Activated CD4-positive, alpha-beta T cell treated with anti-CD3 and anti-CD28 coated beads, Interleukin-2, amount 10 ng/mL, durations not matched to agents 7 days and 5 days (primary cell): Measurements from ENCODE around the gene MYO7B. TPM values are rescaled to one million over a fixed set of nuclear protein-coding genes. Genes with fewer than 3 reads are reported as not detected.
"Not testable (repeated sequence)": the region's sequence is repeated elsewhere in the genome, so short reads cannot be mapped to it uniquely, and the experiment has no call there.

Experiments
- CTCF ChIA-PET: fragments of 350-600 bp; sonication (Branson Sonifier 250); formaldehyde crosslinking; loops from one replicate; lab custom pipeline; 2021; ENCODE audit warnings: antibody characterized with exemption; lab: Charles Lee
- POLR2A ChIA-PET: fragments of 350-600 bp; sonication (Branson Sonifier 250); formaldehyde crosslinking; loops from one replicate; lab custom pipeline; 2021; ENCODE audit warnings: antibody characterized with exemption; lab: Charles Lee
- DNase-seq: peaks from one replicate; pipeline ENCODE4 v3.0.0-alpha.2; 2020
- H3K27ac Mint-ChIP-seq: one replicate; pipeline ENCODE4 v1.8.0; 2021; ENCODE audit warnings: mild to moderate bottlenecking, moderate library complexity, mixed read lengths
- H3K27me3 Mint-ChIP-seq: one replicate; pipeline ENCODE4 v1.8.0; 2021; ENCODE audit warnings: mixed read lengths
- H3K36me3 Mint-ChIP-seq: one replicate; pipeline ENCODE4 v1.8.0; 2021; ENCODE audit warnings: low read depth, mixed read lengths
- H3K4me1 Mint-ChIP-seq: one replicate; pipeline ENCODE4 v1.8.0; 2021; ENCODE audit warnings: mixed read lengths
- H3K4me3 Mint-ChIP-seq: one replicate; pipeline ENCODE4 v1.8.0; 2021; ENCODE audit warnings: mild to moderate bottlenecking, moderate library complexity, mixed read lengths
- H3K9me3 Mint-ChIP-seq: one replicate; pipeline ENCODE4 v1.8.0; 2021; ENCODE audit warnings: mixed read lengths
- total RNA-seq, 2 experiments: library from RNA; stranded (reverse); gene quantifications; one replicate each; pipeline ENCODE4 v1.2.3, GENCODE V29; 2021

The MYO7B gene
- total RNA-seq, 2 experiments from 2014 or later = 0.60 to 0.69 TPM

- Mint-ChIP-seq H3K9me3 (no peaks in the 10 kb centered on the region), H3K4me1 (peaks cover 59% of the 10 kb centered on the region), H3K27ac (no peak overlapping the region), H3K4me3 (no peak overlapping the region), H3K36me3 (peaks cover 58% of the 10 kb centered on the region), H3K27me3 (no peaks in the 10 kb centered on the region)
- ChIA-PET CTCF (interaction anchor here (1.3 kb wide), 1 partner anchor 15 kb away, joined by 4 read pairs; no protein-coding TSS in a partner anchor), POLR2A (no interaction called here)
- DNase-seq = no peak
Measured at GRCh38 chr2:127511917-127512316, 23.6 kb upstream of the MYO7B start.

DNA sequence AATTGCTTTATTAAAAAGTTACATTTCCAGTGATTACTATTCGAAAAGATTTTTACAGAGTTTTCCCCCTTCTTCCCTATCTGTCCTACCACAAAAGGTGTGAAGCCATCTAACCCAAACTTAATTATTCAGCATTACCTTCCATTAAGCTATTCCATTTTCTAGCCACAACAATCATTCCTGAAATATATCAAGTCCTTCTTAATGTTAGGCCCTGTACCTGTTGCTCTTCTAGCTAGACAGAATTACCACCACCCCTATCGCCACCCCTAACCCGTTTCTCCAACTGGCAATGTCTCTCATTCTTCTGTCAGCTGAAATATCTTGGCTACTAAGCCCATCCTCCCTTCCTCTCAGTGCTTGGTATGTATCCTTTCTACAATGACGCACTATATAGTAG lies 23.1 kb upstream of the MYO7B start:
- peaks cover 61% of the 10 kb centered on the region for H3K36me3 Mint-ChIP-seq
- CTCF ChIA-PET = interaction anchor here (1.3 kb wide), 1 partner anchor 14 kb away, joined by 4 read pairs; no protein-coding TSS in a partner anchor
- H3K9me3 Mint-ChIP-seq = no peaks in the 10 kb centered on the region
- DNase-seq = no peak
- POLR2A ChIA-PET = no interaction called here
- no peaks in the 10 kb centered on the region for H3K27me3 Mint-ChIP-seq
- H3K27ac Mint-ChIP-seq = peak overlapping the region; percentile 33
- no peak overlapping the region for H3K4me3 Mint-ChIP-seq
- peaks cover 61% of the 10 kb centered on the region for H3K4me1 Mint-ChIP-seq

- Mint-ChIP-seq H3K36me3 (peaks cover 59% of the 10 kb centered on the region), H3K27ac (no peak overlapping the region), H3K27me3 (no peaks in the 10 kb centered on the region), H3K9me3 (no peaks in the 10 kb centered on the region), H3K4me1 (peaks cover 56% of the 10 kb centered on the region), H3K4me3 (no peak overlapping the region)
- CTCF ChIA-PET = interaction anchor here (1.0 kb wide), 1 partner anchor 9 kb away, joined by 3 read pairs; no protein-coding TSS in a partner anchor
- no peak for DNase-seq
- POLR2A ChIA-PET = no interaction called here
Measured at GRCh38 chr2:127514076-127514475, 21.4 kb upstream of the MYO7B start.

- peaks cover 57% of the 10 kb centered on the region for H3K4me1 Mint-ChIP-seq
- H3K9me3 Mint-ChIP-seq = no peaks in the 10 kb centered on the region
- peaks cover 57% of the 10 kb centered on the region for H3K36me3 Mint-ChIP-seq
- ChIA-PET CTCF (no interaction called here), POLR2A (no interaction called here)
- H3K4me3 Mint-ChIP-seq = no peak overlapping the region
- H3K27ac Mint-ChIP-seq = no peak overlapping the region
- no peaks in the 10 kb centered on the region for H3K27me3 Mint-ChIP-seq
- DNase-seq = no peak
Measured at GRCh38 chr2:127514485-127514884, 21.0 kb upstream of the MYO7B start.

GRCh38 chr2:127515383-127515915 lies 20.0 kb upstream of the MYO7B start:
- DNase-seq = no peak
- Mint-ChIP-seq H3K36me3 (peaks cover 63% of the 10 kb centered on the region), H3K4me3 (no peak overlapping the region), H3K4me1 (peaks cover 54% of the 10 kb centered on the region), H3K9me3 (no peaks in the 10 kb centered on the region), H3K27ac (peak overlapping the region; percentile 4), H3K27me3 (no peaks in the 10 kb centered on the region)
- POLR2A ChIA-PET = no interaction called here
- CTCF ChIA-PET = no interaction called here

GRCh38 chr2:127516041-127516762 lies 19.3 kb upstream of the MYO7B start:
- ChIA-PET POLR2A (no interaction called here), CTCF (no interaction called here)
- no peak overlapping the region for H3K27ac Mint-ChIP-seq
- no peaks in the 10 kb centered on the region for H3K9me3 Mint-ChIP-seq
- no peak overlapping the region for H3K4me3 Mint-ChIP-seq
- no peaks in the 10 kb centered on the region for H3K27me3 Mint-ChIP-seq
- DNase-seq = no peak
- peaks cover 60% of the 10 kb centered on the region for H3K36me3 Mint-ChIP-seq
- H3K4me1 Mint-ChIP-seq = peaks cover 51% of the 10 kb centered on the region

DNA sequence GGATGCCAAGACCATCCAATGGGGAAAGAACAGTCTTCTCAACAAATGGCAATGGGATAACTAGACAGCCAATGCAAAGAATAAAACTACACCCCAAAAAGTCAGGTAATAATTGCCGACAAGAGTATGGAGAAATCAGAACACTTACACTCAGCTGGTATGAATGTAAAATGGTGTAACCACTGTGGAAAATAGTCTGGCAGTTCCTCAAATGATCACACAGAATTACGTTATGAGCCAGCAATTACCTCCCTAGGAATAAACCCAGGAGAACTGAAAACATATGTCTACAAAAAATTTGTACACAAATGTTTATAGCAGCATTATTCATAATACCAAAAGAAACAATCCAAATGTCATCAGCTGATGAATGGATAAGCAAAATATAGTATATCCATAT lies 18.0 kb upstream of the MYO7B start:
- ChIA-PET CTCF (interaction anchor here (1.5 kb wide), 1 partner anchor 237 kb away, joined by 3 read pairs; no protein-coding TSS in a partner anchor), POLR2A (no interaction called here)
- no peaks in the 10 kb centered on the region for H3K27me3 Mint-ChIP-seq
- H3K36me3 Mint-ChIP-seq = peaks cover 58% of the 10 kb centered on the region
- DNase-seq = no peak
- H3K4me1 Mint-ChIP-seq = peaks cover 46% of the 10 kb centered on the region
- no peak overlapping the region for H3K27ac Mint-ChIP-seq
- no peak overlapping the region for H3K4me3 Mint-ChIP-seq
- no peaks in the 10 kb centered on the region for H3K9me3 Mint-ChIP-seq

DNA sequence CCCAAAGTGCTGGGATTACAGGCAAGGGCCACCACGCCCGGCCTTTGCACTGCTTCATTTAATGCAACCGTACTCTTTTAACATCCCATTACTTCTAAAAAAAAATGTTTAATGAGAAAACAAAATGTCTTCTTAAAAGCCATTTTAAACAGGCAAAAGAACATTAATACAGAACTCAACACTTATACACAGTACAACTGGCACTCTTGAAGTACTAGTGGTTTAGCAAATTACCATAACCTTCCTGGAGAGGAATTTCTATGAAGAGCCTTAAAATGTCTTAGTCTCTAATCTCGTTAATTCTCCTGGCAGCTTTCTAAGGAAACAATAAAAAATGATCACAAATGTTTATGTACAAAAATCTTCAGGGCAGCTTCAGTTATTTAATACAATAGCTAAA lies 15.1 kb upstream of the MYO7B start:
- no peak overlapping the region for H3K4me3 Mint-ChIP-seq
- POLR2A ChIA-PET = no interaction called here
- CTCF ChIA-PET = no interaction called here
- H3K27me3 Mint-ChIP-seq = no peaks in the 10 kb centered on the region
- H3K4me1 Mint-ChIP-seq = peaks cover 33% of the 10 kb centered on the region
- no peak for DNase-seq
- no peak overlapping the region for H3K27ac Mint-ChIP-seq
- H3K9me3 Mint-ChIP-seq = no peaks in the 10 kb centered on the region
- H3K36me3 Mint-ChIP-seq = peaks cover 50% of the 10 kb centered on the region

DNA sequence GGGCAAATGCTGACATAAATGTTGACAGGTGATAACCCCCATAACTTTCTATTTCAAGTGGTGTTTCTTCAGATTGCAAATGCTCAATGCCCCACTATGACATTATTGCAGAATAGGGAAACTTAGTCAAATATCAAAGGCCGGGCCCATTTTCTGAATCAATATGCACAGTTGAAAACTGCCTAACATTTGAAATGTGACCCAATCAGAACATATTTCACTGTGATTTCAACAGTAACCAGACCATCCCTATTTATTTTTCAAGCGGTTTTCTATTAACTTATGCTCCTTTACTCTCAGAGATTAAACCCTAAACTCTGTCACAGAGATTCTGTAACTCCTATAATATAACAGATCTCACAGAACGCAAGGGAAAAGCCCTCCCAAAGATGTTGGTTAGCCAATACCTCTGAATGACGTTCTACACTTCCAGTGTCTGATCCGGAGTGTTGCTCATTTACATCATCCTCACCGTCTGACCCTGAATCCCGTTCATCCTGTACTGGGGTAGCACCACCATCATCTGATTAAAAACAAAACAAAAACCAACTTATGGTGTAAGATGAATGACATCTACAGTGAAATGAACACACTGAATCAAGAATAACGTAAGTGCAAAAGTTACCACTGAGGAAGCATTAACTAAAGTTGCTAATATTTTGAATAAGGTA lies 12.1 kb upstream of the MYO7B start:
- Mint-ChIP-seq H3K9me3 (no peaks in the 10 kb centered on the region), H3K36me3 (peaks cover 26% of the 10 kb centered on the region), H3K4me1 (peaks cover 32% of the 10 kb centered on the region), H3K4me3 (no peak overlapping the region), H3K27me3 (no peaks in the 10 kb centered on the region), H3K27ac (peak overlapping the region; percentile 3)
- no peak for DNase-seq
- POLR2A ChIA-PET = no interaction called here
- CTCF ChIA-PET = interaction anchor here (1.1 kb wide), 1 partner anchor 179 kb away, joined by 3 read pairs; no protein-coding TSS in a partner anchor

GRCh38 chr2:127524198-127524834 lies 11.2 kb upstream of the MYO7B start:
- CTCF ChIA-PET, DNase-seq, H3K27me3 Mint-ChIP-seq, H3K9me3 Mint-ChIP-seq: not testable (repeated sequence)
- Mint-ChIP-seq H3K36me3 (peaks cover 26% of the 10 kb centered on the region), H3K27ac (peak overlapping the region; percentile 3), H3K4me3 (peak overlapping the region; percentile 50), H3K4me1 (peaks cover 32% of the 10 kb centered on the region)
- POLR2A ChIA-PET = interaction anchor here (0.6 to 0.7 kb wide), 2 partner anchors 27 to 37 kb away, joined by 3 read pairs; no protein-coding TSS in a partner anchor

GRCh38 chr2:127525691-127526131 lies 9.8 kb upstream of the MYO7B start:
- H3K27ac Mint-ChIP-seq = peak overlapping the region; percentile 91
- peak; percentile 21 for DNase-seq
- peaks cover 2% of the 10 kb centered on the region for H3K27me3 Mint-ChIP-seq
- peak overlapping the region; percentile 95 for H3K4me3 Mint-ChIP-seq
- peaks cover 2% of the 10 kb centered on the region for H3K9me3 Mint-ChIP-seq
- H3K36me3 Mint-ChIP-seq = peaks cover 18% of the 10 kb centered on the region
- H3K4me1 Mint-ChIP-seq = peaks cover 27% of the 10 kb centered on the region
- ChIA-PET POLR2A (interaction anchor here (0.6 to 0.7 kb wide), 2 partner anchors 50 to 371 kb away, joined by 5 to 6 read pairs; no protein-coding TSS in a partner anchor), CTCF (interaction anchor here (0.7 to 1.1 kb wide), 3 partner anchors 13 to 320 kb away, joined by 3 to 5 read pairs (median 3); no protein-coding TSS in a partner anchor)
